A673 (cell line): ENCODE results near the gene ZNF462.

Experiments used
- EZH2 ChIP-seq: fragments of 200-600 bp; sonication (generic); IDR thresholded peaks from 2 replicates; pipeline ENCODE4 v1.6.1; 2017; ENCODE audit warnings: borderline replicate concordance, low read depth, mild to moderate bottlenecking, mixed read lengths, antibody characterized with exemption, low read length; ENCODE audit not compliant: poor library complexity, severe bottlenecking
- TF ChIP-seq, protein P1 (sequence below): fragments of 300-800, 200-600 bp; sonication (generic); conservative IDR thresholded peaks from 2 replicates; pipeline ENCODE4 v1.5.1; 2017; ENCODE audit warnings: low read depth, mild to moderate bottlenecking, antibody characterized with exemption, low read length, moderate library complexity, mixed read lengths

DNA sequence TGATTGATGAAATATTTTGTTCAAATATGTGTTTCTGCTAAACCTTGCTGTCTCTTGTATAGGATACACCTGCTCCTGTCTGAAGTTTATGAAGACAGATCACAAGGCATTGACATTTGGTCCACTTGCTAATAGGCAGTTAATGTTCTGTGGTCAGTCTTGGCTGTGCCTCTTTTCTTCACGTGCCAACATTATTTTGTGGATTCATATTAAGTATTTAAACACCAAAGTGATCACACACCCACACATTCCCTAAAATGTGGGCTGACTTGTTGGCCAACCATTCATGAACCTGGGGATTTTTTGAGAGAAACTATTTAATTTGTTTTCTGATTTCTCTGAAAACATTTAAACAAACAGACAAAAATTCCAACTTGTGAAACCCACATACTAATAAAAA lies 33.7 kb downstream of the ZNF462 start:
- TF ChIP-seq, protein P1, sequence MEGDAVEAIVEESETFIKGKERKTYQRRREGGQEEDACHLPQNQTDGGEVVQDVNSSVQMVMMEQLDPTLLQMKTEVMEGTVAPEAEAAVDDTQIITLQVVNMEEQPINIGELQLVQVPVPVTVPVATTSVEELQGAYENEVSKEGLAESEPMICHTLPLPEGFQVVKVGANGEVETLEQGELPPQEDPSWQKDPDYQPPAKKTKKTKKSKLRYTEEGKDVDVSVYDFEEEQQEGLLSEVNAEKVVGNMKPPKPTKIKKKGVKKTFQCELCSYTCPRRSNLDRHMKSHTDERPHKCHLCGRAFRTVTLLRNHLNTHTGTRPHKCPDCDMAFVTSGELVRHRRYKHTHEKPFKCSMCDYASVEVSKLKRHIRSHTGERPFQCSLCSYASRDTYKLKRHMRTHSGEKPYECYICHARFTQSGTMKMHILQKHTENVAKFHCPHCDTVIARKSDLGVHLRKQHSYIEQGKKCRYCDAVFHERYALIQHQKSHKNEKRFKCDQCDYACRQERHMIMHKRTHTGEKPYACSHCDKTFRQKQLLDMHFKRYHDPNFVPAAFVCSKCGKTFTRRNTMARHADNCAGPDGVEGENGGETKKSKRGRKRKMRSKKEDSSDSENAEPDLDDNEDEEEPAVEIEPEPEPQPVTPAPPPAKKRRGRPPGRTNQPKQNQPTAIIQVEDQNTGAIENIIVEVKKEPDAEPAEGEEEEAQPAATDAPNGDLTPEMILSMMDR, result no peak
- TF ChIP-seq EZH2, result no peak
